HG03460 (cell line): Measurements from ENCODE around the gene AACS.
A peak's percentile ranks its signal among the peaks of the same experiment; 100 is the strongest.
"Not testable (repeated sequence)": the region's sequence is repeated elsewhere in the genome, so short reads cannot be mapped to it uniquely, and the experiment has no call there.

Source experiments
- ATAC-seq: cut with Tn5 transposase; IDR thresholded peaks from one replicate; pipeline ENCODE4 v1.9.1; 2021; ENCODE audit not compliant: unreplicated experiment

The AACS gene

GRCh38 chr12:125065021-125065918 lies at the start of gene AACS:
TSS of gene AACS (plus strand) at chr12:125065435. CDS start at chr12:125065585, 150 bp downstream.
- ATAC-seq, result peak; percentile 94

DNA sequence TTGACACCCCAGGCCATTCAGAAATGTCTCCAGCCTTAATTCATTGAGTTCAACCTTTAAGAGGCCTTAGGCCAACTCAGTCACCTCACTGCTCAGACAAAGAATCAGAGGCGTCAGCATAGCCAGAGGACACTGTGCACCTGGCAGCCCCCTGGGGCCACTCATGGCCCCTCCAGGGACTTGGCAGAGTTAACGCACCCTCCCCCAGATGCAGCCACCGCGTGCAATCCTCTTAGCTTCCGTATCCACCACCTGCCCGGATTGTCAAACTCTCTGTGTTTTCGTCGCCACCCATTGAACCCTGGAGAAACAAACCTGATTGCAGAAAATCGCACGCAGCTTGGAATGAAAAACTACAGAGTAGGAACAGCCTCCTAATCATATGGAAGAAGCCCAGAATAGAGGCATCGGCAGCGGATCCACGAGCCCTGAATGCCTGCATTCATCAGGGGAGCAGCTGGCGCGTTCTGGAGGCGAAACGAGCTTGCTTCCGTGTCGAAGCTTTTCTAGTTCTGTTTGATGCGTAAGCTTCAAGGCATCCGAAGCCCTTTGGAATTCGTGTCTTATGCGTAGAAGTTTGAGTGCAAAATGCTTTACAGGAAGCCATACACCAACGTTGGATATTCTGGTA lies 49.4 kb upstream of the AACS start:
- ATAC-seq, result no peak

DNA sequence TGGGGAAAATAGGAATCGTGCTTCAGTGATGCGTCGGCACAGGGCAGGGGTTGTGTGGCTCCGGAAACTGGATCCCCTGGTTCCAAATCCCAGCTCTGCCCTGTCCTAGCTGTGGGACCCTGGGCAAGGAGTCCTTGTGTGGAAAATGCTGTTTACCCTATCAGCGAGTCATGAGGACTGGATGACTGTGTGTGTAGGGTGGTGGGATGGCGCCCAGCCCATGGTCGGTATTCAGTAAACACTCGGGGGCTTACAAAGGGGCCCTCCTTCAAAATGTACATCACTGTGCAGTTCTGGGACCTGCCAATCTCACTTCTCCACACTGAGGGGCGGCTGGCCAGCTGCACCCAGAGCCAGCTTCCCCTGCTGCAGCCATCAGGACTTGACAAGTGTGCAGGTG lies 47.4 kb upstream of the AACS start:
- no peak for ATAC-seq

- ATAC-seq, result no peak
Measured at GRCh38 chr12:125018356-125018755, 46.9 kb upstream of the AACS start.

GRCh38 chr12:125021096-125021495 lies 44.1 kb upstream of the AACS start:
- no peak for ATAC-seq

DNA sequence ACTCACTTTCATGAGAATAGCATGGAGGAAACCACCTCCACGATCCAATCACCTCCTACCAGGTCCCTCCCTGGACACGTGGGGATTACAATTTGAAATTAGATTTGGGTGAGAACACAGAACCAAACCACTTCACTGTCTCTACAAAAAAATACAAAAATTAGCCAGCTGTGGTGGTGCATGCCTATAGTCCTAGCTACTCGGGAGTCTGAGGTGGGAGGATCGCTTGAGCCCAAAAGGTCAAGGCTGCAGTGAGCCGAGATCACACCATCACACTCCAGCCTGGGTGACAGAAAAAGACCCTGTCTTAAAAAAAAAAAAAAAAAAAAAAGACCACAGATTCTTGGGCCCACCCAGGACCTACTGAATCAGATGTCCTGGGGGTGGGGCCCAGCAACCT lies 43.5 kb upstream of the AACS start:
- ATAC-seq, result no peak

GRCh38 chr12:125023065-125023464 lies 42.2 kb upstream of the AACS start:
- ATAC-seq, result no peak

DNA sequence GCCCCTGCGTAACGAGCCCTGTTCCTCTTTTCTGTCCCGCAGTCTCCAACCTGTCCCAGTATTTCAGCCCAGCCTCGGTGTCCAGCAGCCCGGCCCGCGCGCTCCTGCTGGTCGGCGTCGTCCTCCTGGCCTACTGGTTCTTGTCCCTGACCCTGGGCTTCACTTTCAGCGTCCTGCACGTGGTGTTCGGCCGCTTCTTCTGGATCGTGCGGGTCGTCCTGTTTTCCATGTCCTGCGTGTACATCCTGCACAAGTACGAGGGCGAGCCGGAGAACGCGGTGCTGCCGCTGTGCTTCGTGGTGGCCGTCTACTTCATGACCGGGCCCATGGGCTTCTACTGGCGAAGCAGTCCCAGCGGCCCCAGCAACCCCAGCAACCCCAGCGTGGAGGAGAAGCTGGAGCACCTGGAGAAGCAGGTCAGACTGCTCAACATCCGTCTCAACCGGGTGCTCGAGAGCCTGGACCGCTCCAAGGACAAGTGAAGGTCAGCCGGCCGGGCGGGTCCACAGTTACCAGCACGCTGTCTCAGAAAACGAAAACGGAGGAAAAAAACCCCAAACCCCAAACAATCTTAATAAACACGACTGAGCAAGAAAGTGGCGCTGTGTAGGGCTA lies 40.2 kb upstream of the AACS start:
- no peak for ATAC-seq

- ATAC-seq, result no peak
Measured at GRCh38 chr12:125025606-125026235, 39.5 kb upstream of the AACS start.

DNA sequence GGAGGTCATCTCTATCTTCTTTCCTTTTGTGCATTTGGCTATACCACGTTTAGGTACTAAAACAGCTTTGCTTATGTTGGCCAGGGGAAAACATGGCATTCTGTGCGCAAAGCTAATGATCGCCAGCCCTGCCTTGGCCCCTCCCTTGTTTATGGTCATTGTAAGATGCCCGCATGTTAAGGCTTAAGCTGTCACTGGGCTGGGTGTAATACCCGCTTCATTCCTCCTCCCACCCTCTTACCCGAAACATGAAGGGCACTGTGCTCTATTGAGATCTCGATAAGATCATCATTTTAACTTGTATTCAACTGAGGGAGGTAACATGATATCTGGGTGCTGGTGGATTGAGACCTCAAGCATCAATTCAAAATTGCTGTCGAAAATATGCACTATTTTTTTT lies 37.1 kb upstream of the AACS start:
- no peak for ATAC-seq

- no peak for ATAC-seq
Measured at GRCh38 chr12:125029761-125030358, 35.4 kb upstream of the AACS start.

GRCh38 chr12:125031471-125031870 lies 33.8 kb upstream of the AACS start:
- not testable (repeated sequence) for ATAC-seq

DNA sequence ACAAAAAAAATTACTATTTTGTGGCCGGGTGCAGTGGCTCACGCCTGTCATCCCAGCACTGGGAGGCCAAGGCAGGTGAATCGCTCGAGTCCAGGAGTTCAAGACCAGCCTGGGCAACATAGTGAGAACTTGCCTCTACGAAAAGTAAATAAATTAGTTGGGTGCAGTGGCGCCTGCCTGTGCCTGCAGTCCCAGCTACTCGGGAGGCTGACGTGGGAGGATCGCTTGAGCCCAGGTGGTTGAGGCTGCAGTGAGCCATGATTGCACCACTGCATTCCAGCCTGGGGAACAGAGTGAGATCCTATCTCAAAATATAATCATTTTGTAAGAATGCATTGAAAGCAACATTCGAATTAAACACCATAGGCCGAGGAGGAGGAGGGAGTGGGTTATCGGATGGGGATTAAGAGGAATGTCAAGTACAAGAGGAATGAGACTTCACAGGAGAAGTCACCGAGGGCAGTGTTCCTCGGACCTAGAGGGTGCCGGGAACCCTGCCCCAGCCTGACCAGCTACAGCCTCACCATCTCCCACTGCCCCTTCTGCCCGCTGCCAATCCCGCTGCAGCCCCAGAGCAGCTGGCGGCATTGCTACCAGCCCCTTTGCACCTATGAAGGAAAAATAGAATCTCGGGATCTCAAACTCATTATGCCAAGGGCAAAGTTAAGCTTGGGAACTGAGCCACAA lies 32.6 kb upstream of the AACS start:
- ATAC-seq, result no peak

GRCh38 chr12:125033288-125033687 lies 31.9 kb upstream of the AACS start:
- no peak for ATAC-seq

- ATAC-seq, result no peak
Measured at GRCh38 chr12:125038976-125039625, 26.1 kb upstream of the AACS start.

DNA sequence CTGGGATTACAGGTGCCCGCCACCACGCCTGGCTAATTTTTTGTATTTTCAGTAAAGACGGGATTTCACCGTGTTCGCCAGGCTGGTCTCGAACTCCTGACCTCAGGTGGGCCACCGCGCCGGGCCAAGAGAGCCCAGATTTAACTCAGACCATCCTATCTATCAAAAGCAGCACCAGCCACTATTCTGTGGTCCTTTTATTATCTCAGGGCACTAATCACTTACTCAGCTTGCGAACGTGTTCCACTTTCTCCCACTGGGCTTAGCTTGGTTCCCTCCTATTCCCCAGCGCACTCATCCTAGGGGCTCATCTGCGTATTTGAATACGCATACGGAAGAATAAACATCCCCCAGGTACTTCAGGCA lies 16.2 kb upstream of the AACS start:
- no peak for ATAC-seq

GRCh38 chr12:125050446-125050845 lies 14.8 kb upstream of the AACS start:
- no peak for ATAC-seq

- ATAC-seq, result no peak
Measured at GRCh38 chr12:125050868-125051267, 14.4 kb upstream of the AACS start.

- no peak for ATAC-seq
Measured at GRCh38 chr12:125053821-125054220, 11.4 kb upstream of the AACS start.

DNA sequence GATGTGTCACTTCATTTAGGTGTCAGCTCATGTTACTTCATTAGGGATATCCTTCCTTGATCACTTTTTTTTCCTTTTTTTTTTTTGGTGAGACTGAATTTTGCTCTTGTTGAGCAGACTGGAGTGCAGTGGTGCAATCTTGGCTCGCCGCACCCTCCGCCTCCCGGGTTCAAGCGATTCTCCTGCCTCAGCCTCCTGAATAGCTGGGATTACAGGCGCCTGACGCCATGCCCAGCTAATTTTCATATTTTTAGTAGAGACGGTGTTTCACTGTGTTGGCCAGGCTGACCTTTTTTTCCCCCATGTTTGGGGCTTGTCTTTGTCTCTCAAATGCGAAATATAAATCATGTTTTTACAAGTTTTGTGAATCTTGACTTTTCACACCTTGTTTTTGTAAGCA lies 9.6 kb upstream of the AACS start:
- ATAC-seq, result no peak
